Peyer's patch (tissue), 4 donors: Measurements from ENCODE around the gene HPS1.

Experiments
- POLR2A ChIP-seq, 2 donors: fragments of 450-650 bp; IDR thresholded peaks; one replicate each; pipeline ENCODE4 v1.5.1; 2017; ENCODE audit warnings: antibody characterized with exemption in 2 of 2, mild to moderate bottlenecking in 2 of 2, moderate library complexity in 2 of 2
- TF ChIP-seq, protein P1 (sequence below), 6 experiments: fragments of 450-650 bp in 4 of 6; fragments of 200-600 bp in 2 of 6; sonication (generic) in 1 of 6; IDR thresholded peaks; one replicate each; pipeline ENCODE4 v1.5.1; 2017 to 2019; ENCODE audit warnings: antibody characterized with exemption in 6 of 6, mild to moderate bottlenecking in 3 of 6, moderate library complexity in 1 of 6

DNA sequence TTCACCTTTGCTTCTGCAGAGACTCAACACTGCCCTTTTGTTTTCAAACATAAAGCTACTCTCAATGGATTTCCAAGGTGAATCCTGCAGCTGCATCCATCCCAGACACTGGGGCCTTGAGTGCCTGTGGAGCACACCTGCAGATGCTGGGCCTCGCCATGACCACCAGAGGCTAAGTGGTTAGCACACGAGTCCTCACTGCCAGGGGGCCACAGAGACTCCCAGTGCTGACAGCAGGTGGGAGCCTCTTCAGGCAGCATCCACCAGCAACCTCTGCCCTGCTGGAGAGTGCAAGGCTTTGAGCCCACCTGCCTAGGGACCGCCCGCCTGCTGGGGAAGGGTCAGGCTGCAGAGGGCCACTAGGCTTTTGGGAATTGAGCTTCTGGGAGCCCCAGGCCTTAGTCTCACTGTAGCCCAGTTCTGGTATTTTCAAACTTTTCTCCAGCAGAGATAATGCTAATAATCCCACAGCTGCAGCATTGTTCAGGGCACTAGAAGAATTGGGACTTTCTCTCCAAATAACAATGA lies 9.4 kb upstream of the HPS1 start:
- TF ChIP-seq, protein P1, sequence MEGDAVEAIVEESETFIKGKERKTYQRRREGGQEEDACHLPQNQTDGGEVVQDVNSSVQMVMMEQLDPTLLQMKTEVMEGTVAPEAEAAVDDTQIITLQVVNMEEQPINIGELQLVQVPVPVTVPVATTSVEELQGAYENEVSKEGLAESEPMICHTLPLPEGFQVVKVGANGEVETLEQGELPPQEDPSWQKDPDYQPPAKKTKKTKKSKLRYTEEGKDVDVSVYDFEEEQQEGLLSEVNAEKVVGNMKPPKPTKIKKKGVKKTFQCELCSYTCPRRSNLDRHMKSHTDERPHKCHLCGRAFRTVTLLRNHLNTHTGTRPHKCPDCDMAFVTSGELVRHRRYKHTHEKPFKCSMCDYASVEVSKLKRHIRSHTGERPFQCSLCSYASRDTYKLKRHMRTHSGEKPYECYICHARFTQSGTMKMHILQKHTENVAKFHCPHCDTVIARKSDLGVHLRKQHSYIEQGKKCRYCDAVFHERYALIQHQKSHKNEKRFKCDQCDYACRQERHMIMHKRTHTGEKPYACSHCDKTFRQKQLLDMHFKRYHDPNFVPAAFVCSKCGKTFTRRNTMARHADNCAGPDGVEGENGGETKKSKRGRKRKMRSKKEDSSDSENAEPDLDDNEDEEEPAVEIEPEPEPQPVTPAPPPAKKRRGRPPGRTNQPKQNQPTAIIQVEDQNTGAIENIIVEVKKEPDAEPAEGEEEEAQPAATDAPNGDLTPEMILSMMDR (IDR thresholded peaks at IDR 0.05), result no peak
- no peak for TF ChIP-seq POLR2A (IDR thresholded peaks at IDR 0.05)
